DLD1 (cell line): ENCODE data around the gene GNA12.
"Not testable (repeated sequence)": the region's sequence is repeated elsewhere in the genome, so short reads cannot be mapped to it uniquely, and the experiment has no call there.

ENCODE experiments used
- in situ Hi-C: cut with HindIII; loops from 2 replicates; pipeline ENCODE4 v1.10.0; 2017; ENCODE audit warnings: low sequenced_read_pairs

Gene GNA12

GRCh38 chr7:2732388-2732787 is 111.7 kb downstream of the GNA12 start:
- in situ Hi-C loops: no loop called here

DNA sequence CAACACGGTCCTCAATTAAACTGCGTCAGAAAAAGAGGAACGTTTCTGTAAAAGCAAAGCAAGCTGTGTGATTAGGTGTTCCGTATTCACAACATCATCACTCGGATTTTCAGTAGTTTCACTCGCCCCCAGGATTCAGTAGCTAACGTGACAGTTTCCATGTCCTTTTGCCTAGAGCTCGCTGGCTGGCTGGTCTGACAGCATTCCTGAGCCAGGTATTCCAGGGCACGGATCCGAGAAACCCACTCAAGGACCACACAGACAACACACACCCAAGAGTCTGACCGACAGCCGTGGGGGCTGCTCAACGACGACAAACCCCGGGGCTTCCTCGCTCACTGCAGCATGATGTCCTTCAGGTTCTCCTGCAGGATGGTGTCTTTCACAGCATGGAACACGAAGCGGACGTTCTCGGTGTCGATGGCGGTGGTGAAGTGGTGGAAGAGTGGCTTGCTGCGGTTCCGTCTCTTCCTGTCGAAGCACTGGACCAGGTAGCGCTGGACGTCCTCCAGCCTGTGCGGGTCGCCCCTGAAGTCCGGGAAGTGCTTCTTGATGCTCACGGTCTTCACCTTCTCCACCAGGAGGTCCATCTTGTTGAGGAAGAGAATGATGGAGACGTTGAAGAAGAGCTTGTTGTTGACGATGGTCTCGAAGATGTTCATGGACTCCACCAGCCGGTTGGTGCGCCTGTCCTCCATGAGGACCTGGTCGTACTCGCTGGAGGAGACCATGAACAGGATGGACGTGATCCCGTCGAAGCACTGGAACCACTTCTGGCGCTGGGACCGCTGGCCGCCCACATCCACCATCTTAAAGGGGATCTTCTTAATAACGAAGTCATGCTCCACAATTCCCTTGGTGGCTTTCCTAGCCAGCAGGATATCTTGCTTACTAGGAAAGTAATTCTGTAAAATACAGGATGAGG is 113.0 kb downstream of the GNA12 start:
- in situ Hi-C loops: no loop called here

DNA sequence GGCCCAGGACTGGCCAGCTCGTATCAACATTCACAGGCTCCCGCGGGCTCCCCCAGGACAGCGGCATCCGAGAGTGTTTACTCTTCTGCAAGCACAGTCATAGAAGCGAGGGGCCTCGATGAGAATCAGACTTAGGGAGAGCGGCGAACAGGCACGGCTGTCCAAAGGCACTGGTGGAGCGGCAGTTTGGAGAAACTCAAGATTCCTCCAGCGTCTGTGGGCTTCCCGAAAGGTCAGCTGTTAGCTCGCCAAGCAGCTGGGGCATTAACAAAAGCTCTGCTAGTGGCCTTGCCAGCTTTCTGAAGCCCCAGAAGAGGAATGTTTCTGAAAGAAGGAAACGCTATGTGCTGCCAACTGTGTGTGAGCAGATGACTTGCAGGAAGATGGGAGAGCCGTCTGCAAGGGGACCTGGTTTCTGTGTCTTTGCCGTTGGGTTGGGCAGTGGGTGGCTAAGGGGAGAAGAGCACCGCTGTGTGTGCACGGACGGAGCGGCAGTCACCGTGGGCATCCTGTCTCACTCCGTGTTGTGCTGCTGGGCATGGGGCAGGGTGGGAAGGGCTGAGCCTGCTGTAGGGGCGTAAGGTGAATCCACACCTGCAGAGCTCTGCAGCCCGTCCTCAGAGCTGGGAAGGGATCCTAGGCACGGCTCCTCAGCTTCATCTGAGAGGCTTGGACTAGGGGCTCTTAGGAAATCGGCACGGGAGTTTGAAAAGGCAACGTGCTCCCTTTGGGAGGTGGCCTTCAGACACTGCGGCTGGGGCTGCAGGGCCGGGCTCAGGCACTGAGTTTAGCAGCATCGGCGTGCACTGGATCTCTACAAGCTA is 114.0 kb downstream of the GNA12 start:
- in situ Hi-C loops: no loop called here

GRCh38 chr7:2729031-2729892 is 114.8 kb downstream of the GNA12 start:
- in situ Hi-C loops: no loop called here

- in situ Hi-C loops: no loop called here
These were observed 115.6 kb downstream of the GNA12 start for GRCh38 chr7:2728316-2729030.

DNA sequence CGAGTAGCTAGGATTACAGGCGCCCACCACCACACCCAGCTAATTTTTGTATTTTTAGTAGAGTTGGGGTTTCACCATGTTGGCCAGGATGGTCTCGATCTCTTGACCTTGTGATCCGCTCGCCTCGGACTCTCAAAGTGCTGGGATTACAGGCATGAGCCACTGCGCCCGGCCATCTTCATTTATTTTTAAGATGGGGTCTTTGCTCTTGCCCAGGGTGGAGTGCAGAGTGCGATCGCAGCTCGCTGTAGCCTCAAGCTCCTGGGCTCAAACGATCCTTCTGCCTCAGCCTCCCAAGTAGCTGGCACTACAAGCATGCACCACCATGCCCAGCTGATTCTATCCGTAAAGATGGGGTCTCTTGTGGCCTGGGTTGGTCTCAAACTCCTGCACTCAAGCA is 116.9 kb downstream of the GNA12 start:
- in situ Hi-C loops: not testable (repeated sequence)

GRCh38 chr7:2726316-2727018 is 117.6 kb downstream of the GNA12 start:
- in situ Hi-C loops: no loop called here

DNA sequence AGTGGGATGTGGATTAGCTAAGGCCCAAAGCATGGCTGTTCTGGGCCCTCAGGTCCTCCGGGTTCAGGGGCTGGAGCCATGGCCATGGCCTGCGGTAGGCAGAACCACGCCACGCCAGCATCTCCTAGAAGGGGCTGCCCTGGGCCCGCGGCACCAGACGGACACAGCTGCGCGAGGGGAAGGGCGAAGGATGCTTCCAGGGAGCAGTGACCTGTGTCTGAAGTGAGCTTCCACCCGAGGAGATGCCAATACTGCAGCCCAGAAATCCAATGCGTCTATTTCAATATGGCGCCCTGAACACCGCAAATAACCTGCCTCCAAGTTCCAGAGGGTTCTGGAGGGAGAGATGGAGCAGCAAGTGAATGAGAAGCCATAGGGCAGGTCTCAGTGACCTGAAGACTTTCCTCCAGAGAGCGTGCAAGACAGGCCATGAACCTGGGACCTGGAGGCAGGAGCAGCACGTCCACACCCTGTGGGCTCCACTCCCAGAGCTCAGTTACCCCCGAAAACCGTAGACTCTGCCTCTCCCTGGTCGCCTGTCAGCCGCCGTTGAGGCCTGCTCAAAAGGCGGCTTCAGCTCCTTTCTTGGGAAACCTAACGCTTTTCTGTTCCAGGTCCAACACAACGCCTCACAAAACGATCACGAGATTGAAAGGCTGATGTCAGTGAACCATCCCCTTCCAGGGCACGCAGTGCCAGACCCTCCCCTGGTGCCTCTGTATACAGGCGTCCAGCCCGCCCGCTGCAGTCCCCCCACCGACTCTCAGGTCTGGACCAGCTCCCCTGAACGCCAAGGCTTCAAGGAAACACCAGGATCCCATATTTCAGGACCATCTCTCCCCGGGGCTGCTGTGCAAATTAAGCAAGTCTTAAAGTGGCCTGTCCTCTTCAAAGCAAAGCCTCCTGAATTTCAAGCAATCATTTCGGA is 118.7 kb downstream of the GNA12 start:
- in situ Hi-C loops: no loop called here

- in situ Hi-C loops: no loop called here
These were observed 119.5 kb downstream of the GNA12 start for GRCh38 chr7:2724453-2725177.

DNA sequence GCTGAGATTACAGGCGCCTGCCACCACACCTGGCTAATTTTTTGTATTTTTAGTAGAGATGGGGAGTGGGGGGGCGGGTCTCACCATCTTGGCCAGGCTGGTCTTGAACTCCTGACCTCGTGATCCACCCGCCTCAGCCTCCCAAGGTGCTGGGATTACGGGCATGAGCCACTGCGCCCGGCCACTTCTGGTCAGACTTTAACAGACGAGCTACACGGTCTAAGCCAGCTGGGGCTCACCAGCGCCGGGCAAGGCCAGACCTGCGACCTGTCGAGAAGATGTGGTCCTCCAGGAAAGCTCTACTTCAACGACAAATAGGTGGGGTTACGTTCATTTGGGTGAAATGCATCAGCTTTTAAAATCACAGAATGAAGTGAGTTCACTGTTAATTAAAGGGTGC is 120.1 kb downstream of the GNA12 start:
- in situ Hi-C loops: not testable (repeated sequence)

- in situ Hi-C loops: no loop called here
These were observed 120.8 kb downstream of the GNA12 start for GRCh38 chr7:2723138-2723850.

- in situ Hi-C loops: no loop called here
These were observed 121.5 kb downstream of the GNA12 start for GRCh38 chr7:2722591-2722990.

DNA sequence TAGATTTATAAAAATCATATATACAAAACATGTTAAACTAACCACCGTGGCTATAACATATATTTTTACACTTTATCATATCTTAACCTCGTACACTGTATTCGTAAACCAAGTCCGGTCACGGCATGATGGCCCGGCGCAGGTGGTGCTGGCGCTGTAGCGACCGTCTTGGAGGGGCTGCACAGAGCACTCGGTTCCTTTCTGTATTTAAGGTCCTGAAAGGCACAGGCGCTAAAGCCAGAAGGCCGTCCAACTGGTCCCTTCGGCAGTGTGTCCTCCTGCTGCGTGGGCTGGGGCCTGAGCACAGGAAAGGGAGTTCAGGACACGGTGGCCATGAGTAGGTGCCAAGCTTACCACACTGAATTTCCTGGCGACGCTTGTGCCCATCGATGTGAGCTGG is 122.3 kb downstream of the GNA12 start:
- in situ Hi-C loops: no loop called here

DNA sequence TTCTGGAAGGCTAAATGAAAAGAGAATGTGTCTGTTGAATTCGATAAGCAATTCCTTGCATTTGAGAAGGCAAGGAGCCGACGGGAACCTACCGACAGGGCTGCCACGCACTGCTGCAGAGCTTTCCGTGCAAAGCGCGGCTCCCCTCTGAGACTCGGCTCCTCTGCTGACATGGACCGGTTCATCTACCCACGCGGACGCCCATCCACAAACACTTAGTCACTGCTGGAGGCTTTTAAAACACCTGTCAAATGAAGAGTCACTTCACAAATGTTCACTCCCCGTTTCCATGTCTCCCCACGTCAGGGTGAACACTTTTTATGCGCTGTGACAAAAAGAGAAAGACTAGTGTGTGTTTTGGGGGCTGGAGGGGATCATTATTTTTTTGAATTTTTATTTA is 124.1 kb downstream of the GNA12 start:
- in situ Hi-C loops: no loop called here

DNA sequence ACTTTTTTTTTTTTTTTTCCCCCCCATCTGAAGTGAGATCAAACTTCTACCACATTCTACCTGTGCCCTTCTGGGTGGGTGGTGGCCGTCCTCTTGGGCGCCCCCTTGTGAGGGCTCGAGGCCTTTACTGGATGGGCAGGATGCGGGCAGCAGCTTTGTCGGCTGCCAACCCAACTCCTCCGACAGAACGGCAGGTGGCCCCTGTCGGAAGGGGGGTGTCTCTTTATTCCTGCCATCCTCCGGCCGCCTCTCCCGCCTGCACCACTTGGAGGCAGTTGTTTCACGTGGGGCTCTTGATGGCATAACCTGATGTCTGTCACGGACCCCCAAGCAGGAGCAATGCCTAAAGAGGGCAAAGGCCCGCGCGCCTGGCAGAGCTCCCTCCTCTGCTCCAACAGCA is 125.1 kb downstream of the GNA12 start:
- in situ Hi-C loops: no loop called here

- in situ Hi-C loops: no loop called here
These were observed 125.7 kb downstream of the GNA12 start for GRCh38 chr7:2718296-2718965.
